SU-DHL-6 (cell line): ENCODE data around the gene FRAS1.

ENCODE experiments used
- H2AFZ ChIP-seq: fragments of 200-600 bp; sonication (generic); 2 replicates; pipeline ENCODE4 v1.6.1; 2014; ENCODE audit warnings: low read depth, mild to moderate bottlenecking, moderate library complexity, mixed read lengths, antibody characterized with exemption, low read length; ENCODE audit not compliant: severe bottlenecking
- H3F3A ChIP-seq: fragments of 200-600 bp; shearing (Covaris generic); 2 replicates; pipeline ENCODE4 v1.6.0; 2016; ENCODE audit warnings: antibody characterized with exemption, mild to moderate bottlenecking; ENCODE audit not compliant: insufficient read depth
- H3K27ac ChIP-seq: fragments of 200-600 bp; sonication (generic); 2 replicates; pipeline ENCODE4 v1.5.1; 2016; ENCODE audit warnings: low read depth, mild to moderate bottlenecking, low read length, moderate library complexity, mixed read lengths
- H3K27me3 ChIP-seq: fragments of 200-600 bp; sonication (generic), shearing (Covaris generic); 2 replicates; pipeline ENCODE4 v1.6.0; 2014; ENCODE audit warnings: mild to moderate bottlenecking, low read length
- H3K36me3 ChIP-seq: fragments of 200-600 bp; sonication (generic); 2 replicates; pipeline ENCODE4 v1.6.1; 2014; ENCODE audit warnings: mild to moderate bottlenecking, low read length, mixed read lengths
- H3K4me2 ChIP-seq: fragments of 300-600, 200-600 bp; shearing (Covaris generic), sonication (generic); 2 replicates; pipeline ENCODE4 v1.6.0; 2014; ENCODE audit warnings: low read length, low read depth, mild to moderate bottlenecking; ENCODE audit not compliant: poor library complexity, severe bottlenecking
- H3K4me3 ChIP-seq: fragments of 200-600 bp; sonication (generic); 2 replicates; pipeline ENCODE4 v1.5.1; 2014; ENCODE audit warnings: antibody characterized with exemption, low read length, mild to moderate bottlenecking, mixed read lengths; ENCODE audit not compliant: insufficient read depth, poor library complexity, severe bottlenecking
- H3K79me2 ChIP-seq: fragments of 200-600 bp; sonication (generic); 2 replicates; pipeline ENCODE4 v1.6.1; 2014; ENCODE audit warnings: mild to moderate bottlenecking, low read length, moderate library complexity; ENCODE audit not compliant: insufficient read depth
- H3K9ac ChIP-seq: fragments of 200-600 bp; sonication (generic); 2 replicates; pipeline ENCODE4 v1.7.0; 2014; ENCODE audit warnings: mild to moderate bottlenecking, low read length
- H3K9me2 ChIP-seq: fragments of 200-600 bp; sonication (generic); replicated peaks from 2 replicates; pipeline ENCODE4 v1.6.1; 2014; ENCODE audit warnings: low read length; ENCODE audit not compliant: insufficient read depth
- H3K9me3 ChIP-seq: fragments of 200-600 bp; sonication (generic); 2 replicates; pipeline ENCODE4 v1.6.1; 2014; ENCODE audit warnings: low read length, mixed read lengths; ENCODE audit not compliant: insufficient read depth
- H4K20me1 ChIP-seq: fragments of 200-600 bp; sonication (generic); 2 replicates; pipeline ENCODE4 v1.6.1; 2014; ENCODE audit warnings: low read depth, mild to moderate bottlenecking, antibody characterized with exemption, low read length, moderate library complexity, mixed read lengths
- EZH2phosphoT487 ChIP-seq: fragments of 200-600 bp; sonication (generic), shearing (Covaris generic); conservative IDR thresholded peaks from 2 replicates; pipeline ENCODE4 v1.6.1; 2018; ENCODE audit warnings: mild to moderate bottlenecking, antibody characterized with exemption, low read length, moderate library complexity, mixed read lengths
- TF ChIP-seq, protein P1 (sequence below): fragments of 200-600 bp; sonication (generic); IDR thresholded peaks from one replicate; pipeline ENCODE4 v1.5.1; 2017; ENCODE audit warnings: antibody characterized with exemption, mild to moderate bottlenecking, low read length, moderate library complexity; ENCODE audit not compliant: insufficient read depth, poor library complexity, severe bottlenecking

FRAS1 gene

DNA sequence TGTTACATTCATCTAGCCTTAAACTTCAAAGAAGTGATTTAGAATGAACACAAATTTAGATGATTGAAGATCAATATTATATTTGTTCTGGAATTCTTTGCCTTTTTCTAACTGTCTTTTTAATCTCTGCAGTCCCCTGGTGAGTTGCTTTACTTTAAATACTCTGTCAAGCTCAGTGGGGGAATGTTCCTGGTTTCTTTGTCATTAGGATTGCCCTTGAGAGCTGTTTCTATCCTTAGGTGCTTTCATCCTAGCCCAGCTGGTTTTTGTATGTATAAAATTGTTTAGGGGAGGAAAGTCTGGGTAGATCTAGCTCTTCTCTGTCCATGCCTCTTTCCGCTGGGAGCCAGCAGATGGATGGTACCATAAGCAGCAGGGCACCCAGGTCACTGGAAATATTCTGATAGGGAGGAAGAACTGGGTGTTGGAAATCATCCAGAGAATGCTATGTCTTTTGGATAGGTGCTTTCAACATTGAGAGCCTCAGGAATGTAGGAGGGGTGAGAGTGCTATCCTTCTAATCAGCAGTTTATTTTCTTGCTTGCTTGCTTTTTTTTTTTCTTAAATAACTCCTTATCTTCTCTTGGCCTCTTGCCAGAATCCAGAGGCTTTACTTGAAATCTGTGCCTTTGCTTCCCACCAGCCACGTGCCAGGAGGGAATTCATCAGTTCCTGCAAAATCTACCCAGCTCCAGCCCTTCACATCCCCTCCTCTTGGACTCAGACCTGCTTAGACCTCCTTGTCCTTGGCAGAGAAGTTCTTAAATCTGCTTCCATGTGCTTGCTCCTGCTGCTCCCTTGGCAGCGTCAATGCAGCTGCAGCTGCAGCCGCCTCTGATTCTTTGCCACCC lies 279.2 kb downstream of the FRAS1 start:
- Histone ChIP-seq H3K4me2 (no peak overlapping the region), H3K36me3 (no peaks in the 10 kb centered on the region), H3K9me2 (no peaks in the 10 kb centered on the region), H2AFZ (no peak overlapping the region), H3F3A (no peaks in the 10 kb centered on the region), H4K20me1 (no peaks in the 10 kb centered on the region), H3K27ac (no peak overlapping the region), H3K9ac (no peak overlapping the region), H3K79me2 (no peaks in the 10 kb centered on the region), H3K27me3 (no peaks in the 10 kb centered on the region), H3K4me3 (no peak overlapping the region), H3K9me3 (no peaks in the 10 kb centered on the region)
- TF ChIP-seq EZH2phosphoT487 = no peak
- TF ChIP-seq, protein P1, sequence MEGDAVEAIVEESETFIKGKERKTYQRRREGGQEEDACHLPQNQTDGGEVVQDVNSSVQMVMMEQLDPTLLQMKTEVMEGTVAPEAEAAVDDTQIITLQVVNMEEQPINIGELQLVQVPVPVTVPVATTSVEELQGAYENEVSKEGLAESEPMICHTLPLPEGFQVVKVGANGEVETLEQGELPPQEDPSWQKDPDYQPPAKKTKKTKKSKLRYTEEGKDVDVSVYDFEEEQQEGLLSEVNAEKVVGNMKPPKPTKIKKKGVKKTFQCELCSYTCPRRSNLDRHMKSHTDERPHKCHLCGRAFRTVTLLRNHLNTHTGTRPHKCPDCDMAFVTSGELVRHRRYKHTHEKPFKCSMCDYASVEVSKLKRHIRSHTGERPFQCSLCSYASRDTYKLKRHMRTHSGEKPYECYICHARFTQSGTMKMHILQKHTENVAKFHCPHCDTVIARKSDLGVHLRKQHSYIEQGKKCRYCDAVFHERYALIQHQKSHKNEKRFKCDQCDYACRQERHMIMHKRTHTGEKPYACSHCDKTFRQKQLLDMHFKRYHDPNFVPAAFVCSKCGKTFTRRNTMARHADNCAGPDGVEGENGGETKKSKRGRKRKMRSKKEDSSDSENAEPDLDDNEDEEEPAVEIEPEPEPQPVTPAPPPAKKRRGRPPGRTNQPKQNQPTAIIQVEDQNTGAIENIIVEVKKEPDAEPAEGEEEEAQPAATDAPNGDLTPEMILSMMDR = no peak

DNA sequence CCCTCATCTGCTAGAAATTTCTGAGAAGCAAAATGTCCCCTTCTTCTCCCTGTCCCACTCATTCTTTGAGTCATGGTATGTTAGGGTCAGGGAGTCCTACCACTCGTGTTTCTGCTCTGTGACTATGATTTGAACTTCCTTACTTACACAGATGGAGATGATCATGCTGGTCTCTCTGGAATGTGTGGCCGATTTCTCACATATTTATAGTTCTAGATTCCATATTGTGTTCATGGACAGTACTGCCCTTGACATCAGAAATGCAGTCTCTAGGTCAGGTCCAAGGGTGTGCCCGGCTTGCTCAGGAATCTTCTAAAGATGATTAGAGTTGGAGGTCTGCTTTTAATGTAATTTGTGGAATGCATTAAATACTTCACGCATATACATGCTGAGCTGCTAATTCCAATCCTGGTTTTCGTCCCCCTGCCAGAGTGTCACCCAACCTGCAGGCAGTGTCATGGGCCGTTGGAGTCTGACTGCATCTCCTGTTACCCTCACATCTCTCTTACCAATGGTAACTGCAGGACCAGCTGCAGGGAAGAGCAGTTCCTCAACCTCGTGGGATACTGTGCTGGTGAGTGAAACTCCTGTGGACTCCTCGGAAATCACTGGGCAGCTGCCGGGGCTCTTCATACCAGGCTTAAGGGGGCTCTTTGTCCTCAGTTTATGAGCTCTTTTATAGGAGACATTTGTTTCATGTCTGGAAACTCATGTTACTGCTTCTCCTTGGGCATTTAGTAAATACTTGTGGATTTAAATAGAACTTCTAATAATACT lies 280.3 kb downstream of the FRAS1 start:
- Histone ChIP-seq H3K79me2 (no peaks in the 10 kb centered on the region), H4K20me1 (no peaks in the 10 kb centered on the region), H3K9ac (no peak overlapping the region), H3K9me3 (no peaks in the 10 kb centered on the region), H3K4me3 (no peak overlapping the region), H3K4me2 (no peak overlapping the region), H3F3A (no peaks in the 10 kb centered on the region), H3K27ac (no peak overlapping the region), H3K36me3 (no peaks in the 10 kb centered on the region), H3K9me2 (no peaks in the 10 kb centered on the region), H3K27me3 (no peaks in the 10 kb centered on the region), H2AFZ (no peak overlapping the region)
- TF ChIP-seq EZH2phosphoT487 = no peak
- TF ChIP-seq, protein P1 = no peak

DNA sequence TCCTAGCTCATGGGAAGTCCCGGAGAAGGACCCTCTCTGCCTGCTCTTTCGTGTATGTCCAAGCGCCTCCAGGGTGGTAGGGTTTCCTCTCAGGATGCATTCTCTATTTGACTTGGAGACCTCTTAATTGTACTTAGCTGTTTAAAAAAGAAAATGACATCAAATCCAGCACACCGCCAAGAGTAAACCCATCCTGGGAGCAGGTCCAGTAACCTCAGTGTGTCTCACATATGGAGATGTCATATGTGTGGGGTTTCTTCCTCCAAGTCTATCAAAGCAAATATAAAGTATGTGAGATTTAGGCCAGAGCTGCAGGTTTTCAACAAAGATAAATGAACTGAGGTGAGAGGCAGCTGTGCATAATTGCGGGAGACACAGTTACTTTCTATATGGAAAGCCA lies 285.0 kb downstream of the FRAS1 start:
- no peaks in the 10 kb centered on the region for H3K36me3 ChIP-seq
- H4K20me1 ChIP-seq = no peaks in the 10 kb centered on the region
- no peak overlapping the region for H3K27ac ChIP-seq
- H2AFZ ChIP-seq = no peak overlapping the region
- H3K9me3 ChIP-seq = no peaks in the 10 kb centered on the region
- H3F3A ChIP-seq = no peaks in the 10 kb centered on the region
- TF ChIP-seq EZH2phosphoT487 = no peak
- no peaks in the 10 kb centered on the region for H3K27me3 ChIP-seq
- H3K9ac ChIP-seq = no peak overlapping the region
- H3K4me3 ChIP-seq = no peak overlapping the region
- no peaks in the 10 kb centered on the region for H3K9me2 ChIP-seq
- no peak overlapping the region for H3K4me2 ChIP-seq
- H3K79me2 ChIP-seq = no peaks in the 10 kb centered on the region
